HG02884 (cell line): Measurements from ENCODE around the gene KLK6.

Experiments
- ATAC-seq: cut with Tn5 transposase; IDR thresholded peaks from one replicate; pipeline ENCODE4 v1.9.1; 2021; ENCODE audit warnings: mild to moderate bottlenecking, moderate library complexity; ENCODE audit not compliant: unreplicated experiment

Gene KLK6

DNA sequence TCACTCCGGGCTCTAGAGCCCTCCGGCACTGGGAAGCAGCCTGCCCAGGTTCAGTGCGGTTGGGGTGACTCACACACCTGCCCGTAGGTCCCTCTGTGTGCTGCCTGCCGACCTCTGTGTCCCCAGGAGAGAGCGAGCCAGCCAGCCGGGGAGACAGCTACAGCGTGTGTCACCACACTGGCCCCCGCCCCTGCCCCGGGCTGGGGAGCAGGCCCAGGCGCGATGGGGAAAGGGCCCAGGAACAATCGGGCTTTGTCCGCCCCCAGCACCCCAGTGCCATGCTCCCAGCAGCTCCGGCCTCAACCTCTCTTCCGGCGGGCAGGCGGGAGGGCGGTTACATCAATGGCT, at the start of gene KLK6:
KLK6 (minus strand) TSS at position 179 of the 348 bp plus-strand sequence. CDS start 1,487 bp downstream, outside the sequence.
- no peak for ATAC-seq

DNA sequence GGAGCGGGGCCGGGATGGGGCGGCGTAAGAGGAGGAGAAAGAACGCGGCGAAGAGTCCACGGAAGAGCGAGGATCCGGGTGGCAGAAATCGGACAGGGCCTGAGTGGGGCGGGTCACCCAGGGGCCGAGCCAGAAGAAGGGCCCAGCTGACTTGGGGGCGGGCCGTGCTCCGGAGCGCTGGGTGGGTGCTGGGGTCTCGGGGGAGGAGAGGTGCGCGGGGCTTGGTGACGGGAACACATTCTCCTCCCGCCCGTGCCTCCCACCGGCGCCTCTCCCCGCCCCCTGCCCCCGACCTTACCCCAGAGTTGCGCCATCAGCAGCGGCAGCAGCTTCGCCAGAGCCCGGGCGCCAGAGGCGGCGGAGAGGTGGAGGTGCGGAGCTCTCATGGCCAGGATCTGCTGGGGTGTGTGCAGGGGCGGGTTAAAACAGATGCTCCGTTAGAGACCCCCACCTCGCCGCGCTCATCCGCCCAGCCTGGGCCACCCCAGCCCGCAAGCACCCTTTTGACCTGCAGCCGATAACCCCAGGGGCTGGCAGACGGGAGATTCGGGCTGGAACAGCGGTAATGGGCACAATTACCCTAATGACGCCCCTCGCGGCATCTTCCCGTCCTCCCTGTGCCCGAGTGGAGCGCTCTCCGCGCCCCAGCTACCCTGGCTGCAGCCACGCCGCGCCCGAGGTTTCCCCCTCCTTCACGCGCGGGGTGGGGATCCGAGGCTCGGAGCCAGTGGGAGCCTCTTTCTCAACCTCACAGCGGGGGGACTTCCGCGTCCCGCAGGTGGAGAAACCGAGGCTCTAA, 49.6 kb upstream of the KLK6 start:
- ATAC-seq: no peak

GRCh38 chr19:51016798-51017683, 47.6 kb upstream of the KLK6 start:
- ATAC-seq: no peak

GRCh38 chr19:51015691-51016267, 46.4 kb upstream of the KLK6 start:
- ATAC-seq: no peak

- ATAC-seq: no peak
Measured at GRCh38 chr19:51014242-51014641, 44.9 kb upstream of the KLK6 start.

DNA sequence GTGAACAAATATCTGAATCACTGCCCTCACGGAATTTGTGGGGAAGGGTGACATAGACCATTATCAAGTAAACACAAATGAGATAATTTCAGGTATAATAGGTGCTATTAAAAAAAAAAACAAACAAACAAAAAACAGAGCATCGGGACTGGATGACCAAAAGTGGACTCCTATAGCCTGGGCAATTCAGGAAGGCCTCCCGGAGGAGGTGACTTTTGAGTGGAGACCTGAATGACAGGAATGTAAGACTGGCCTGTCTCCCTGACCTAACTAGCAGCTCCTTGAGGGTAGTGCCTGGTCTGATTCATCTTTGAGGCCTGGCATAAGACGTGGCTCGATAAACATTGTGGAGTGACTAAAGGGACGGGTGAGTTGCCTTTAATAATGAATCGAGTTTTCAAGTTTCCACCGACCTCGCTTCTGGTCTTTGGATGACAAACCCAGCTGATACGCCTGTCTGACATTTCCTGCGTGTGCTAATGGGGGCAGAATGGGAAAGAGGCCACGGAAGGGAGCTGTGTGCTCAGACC, 43.3 kb upstream of the KLK6 start:
- ATAC-seq: no peak

DNA sequence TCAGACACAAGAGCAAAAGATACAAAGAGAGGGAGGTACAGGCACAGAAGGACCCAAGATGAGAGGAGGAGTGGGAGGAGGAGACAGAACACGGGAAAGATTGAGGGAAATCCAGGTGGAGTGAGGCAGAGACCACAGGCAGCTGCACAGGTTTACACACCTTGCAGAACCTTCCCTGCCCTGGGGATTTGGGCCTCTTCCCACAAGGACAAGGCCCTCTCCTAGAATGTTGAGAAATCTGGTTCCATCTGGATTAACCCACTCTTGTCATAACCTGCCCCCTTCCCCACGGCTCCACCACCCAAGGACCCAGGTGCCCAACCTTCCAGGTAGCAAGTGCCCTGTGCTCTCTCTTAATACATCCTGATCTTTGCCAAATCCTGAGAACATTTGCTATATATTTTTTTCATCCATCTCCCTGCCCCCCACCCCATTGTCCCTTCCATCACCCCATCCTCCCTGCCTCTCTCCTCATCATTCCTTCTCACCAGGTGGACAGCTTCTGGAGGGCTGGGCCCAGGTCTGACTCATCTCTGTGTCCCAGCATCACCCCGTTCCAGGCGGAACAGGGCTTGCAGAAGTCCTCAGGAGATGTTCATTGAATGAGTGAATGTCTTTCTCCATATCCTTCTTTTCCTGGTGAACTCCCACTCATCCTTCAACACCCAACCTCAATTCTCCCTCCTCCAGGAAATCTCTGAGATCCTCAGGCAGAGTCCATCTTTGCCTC, 40.8 kb upstream of the KLK6 start:
- ATAC-seq: no peak

DNA sequence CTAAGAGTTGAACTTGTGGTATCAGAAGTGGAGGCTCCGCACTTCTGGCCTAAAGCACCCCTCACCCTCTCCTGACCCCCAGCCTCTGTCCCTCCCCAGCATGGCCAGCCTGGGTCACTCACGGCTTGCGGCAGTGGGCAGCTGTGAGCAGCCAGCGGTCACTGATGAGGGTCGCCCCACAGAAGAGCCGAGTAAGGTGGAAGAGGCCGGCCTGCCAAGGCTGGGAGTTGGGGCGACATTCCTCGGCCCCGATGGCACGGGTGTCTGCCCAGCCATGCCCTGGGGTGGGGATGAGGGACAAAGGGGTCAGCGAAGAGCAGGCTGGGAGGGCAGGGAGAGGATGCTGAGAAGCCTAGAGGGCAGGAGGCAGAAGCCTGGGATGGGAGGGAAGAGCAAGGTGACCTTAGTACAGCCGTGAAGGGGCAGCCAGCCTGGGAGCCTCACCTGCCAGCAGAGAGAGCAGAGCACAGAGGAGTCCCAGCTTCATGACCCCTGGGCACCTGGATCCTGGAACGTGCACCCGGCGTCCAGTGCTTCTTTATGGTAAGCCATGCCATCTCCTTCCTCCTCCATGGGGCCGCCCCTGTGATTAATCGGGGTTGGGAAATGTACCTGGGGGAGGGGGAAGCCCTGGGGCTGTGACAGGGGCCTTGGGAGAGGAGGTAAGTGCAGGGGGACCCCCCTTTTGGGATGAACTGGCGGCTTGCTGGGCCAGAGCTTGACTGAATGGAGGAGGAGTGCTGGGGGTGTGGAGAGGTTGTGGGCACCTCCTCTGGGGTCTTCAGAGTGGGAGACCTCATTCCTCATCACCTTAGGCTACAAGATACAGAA, 39.9 kb upstream of the KLK6 start:
- no peak for ATAC-seq

DNA sequence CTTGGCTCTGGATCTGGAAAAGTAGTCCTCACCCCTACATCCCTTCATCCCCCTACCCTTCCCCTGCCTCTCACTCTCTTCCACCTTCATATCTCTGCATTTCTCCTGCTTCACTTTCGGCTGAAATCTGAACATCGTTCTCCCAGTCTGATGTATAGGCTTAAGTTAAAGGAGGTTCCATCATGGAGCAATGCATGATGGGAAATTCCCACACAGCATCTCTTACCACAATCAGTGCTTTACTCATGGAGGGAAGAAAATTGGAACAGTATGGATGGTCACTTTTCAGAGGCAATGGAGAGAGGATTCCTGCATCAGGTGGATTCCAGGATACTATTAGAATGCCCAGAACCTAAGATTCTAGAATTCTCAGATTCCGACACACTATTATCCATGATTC, 38.1 kb upstream of the KLK6 start:
- no peak for ATAC-seq

GRCh38 chr19:51006406-51006805, 37.0 kb upstream of the KLK6 start:
- ATAC-seq: no peak

DNA sequence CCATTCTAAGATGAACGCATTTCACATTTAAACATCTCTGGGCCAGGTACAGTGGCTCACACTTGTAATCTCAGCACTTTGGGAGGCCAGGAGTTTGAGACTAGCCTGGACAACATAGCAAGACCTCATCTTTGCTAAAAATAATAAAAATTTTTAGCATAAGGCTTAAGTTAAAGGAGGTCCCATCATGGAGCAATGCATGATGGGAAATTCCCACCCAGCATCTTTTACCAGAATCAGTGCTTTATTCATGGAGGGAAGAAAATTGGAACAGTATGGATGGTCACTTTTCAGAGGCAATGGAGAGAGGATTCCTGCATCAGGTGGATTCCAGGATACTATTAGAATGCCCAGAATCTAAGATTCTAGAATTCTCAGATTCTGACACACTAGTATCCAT, 35.9 kb upstream of the KLK6 start:
- no peak for ATAC-seq

DNA sequence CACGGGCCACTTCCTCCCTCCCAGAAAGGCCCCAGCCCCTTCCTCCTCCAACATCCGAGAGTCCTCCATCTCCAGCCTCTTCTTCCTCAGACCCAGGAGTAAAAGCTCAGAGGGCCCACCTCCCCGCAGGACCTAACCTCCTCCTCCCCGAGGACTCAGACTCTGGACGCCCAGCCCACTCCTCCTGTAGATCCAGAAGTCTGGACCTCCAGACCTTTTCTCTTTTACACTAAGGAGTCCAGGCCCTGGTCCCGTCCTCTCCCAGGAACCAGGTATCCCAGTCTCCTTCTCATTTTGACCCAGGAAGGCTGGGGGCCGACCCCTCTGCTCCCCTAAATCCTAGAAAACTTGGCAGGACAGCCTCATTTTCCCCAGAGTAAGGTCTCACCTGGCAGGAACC, 33.9 kb upstream of the KLK6 start:
- ATAC-seq: no peak

DNA sequence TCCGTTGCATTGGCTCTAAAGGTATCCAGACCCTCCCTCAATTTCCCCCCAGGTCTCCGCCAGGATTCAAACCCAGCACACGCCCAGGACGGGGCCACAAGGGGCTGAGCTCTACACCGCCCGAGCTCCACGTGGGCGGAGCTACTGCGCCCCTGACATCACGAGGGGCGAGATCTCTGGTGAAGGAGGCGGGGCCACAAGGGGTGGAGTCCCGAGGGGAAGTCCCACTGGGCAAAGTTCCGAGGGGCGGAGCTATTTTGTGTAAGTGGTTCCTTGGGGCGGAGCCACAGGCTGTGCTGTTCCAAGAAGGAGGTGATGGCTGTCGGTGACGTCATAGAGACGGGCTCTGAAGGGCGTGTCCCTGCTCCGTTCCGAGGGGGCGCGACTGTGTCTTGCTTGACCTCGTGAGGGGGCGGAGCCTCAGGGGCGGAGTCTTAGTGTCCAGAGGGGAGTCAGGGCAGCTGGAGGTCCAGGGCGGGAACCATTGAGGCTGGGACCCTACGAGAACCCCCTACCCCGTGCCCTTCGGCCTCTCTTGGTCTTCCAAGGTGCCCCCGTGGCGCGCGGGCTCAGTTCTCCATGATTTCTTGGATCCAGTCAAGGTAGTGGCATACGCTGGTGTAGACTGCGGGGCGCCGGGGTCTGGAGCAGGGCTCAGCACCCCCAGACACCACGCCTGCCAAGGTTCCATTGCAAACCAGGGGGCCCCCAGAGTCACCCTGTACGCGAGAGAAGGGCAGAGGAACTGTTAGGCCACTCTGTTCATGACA, 33.3 kb upstream of the KLK6 start:
- no peak for ATAC-seq

DNA sequence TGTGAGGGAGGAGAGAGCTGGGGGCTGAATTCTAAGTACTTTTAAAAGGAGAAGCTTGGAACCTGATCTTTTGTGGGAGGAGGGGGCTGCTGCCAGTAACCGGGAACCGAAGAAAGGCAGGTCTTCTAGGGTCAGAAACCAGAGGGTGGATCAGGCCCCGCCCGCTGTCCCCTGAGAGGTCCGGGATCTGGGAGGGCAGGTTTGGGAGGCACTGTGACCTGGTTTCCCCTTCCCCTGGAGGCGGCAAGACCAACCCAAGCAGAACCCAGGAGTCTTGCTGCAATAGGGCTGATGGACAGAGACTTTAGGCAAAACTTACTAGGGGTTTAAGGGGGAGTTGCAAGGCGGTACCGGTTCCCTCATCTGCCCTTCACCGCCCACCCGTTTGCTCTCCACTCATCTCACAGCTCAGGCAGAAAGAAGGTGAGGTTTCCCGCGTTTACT, 32.7 kb upstream of the KLK6 start:
- no peak for ATAC-seq

DNA sequence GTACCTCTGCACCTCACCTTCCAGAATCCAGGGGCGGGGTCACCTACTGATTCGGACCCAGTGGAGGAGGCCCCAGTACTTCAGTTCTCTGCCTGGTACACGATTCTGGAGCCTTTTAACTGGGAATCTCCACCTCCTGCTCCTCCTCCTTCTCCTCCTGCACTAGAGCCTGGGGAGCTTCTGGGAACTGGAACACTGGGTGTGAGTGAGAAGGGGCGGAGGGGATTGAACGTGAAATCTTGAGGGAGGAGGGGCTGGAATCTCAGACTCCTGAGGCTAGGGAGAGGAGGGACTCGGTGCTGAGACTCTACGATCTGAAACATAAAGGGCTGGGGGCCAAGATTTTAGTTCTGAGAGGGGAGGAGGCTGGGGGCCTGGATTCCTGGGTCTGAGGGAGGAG, 32.1 kb upstream of the KLK6 start, which contains the start of gene KLK8:
KLK8 (minus strand) TSS at position 90 of the 400 bp plus-strand sequence. CDS start 437 bp downstream, outside the sequence.
- ATAC-seq: no peak

GRCh38 chr19:51000981-51001380, 31.6 kb upstream of the KLK6 start:
- no peak for ATAC-seq

- ATAC-seq: no peak
Measured at GRCh38 chr19:51000426-51000825, 31.0 kb upstream of the KLK6 start.

DNA sequence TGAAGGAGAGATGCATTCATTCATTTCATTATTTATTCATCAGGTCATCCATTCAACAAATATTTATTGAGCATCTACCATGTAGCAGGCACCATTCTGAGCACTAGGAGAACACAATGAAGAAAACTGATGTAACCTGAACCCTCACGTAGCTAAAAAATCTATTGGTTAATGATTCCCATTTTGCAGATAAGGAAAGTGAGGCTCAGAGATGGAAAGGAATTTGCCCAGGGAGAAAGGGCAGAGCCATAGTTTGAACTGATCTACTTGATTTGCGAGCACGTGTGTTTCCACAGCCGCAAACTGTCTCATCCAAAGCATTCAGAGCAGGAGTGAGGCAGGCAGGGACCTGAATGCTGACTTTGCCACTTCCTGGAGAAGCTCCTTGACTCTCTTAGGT, 29.3 kb upstream of the KLK6 start:
- ATAC-seq: no peak

- no peak for ATAC-seq
Measured at GRCh38 chr19:50998061-50998460, 28.7 kb upstream of the KLK6 start.
